Activated naive CD8-positive, alpha-beta T cell (primary cell): ENCODE results near the gene NUP205.
"Not testable (repeated sequence)": the region's sequence is repeated elsewhere in the genome, so short reads cannot be mapped to it uniquely, and the experiment has no call there.

Source experiments
- H3K27ac Mint-ChIP-seq: one replicate; pipeline ENCODE4 v1.8.0; 2021; ENCODE audit warnings: mixed read lengths
- H3K27me3 Mint-ChIP-seq: one replicate; pipeline ENCODE4 v1.8.0; 2021; ENCODE audit warnings: mixed read lengths
- H3K36me3 Mint-ChIP-seq: one replicate; pipeline ENCODE4 v1.8.0; 2021; ENCODE audit warnings: mixed read lengths
- H3K4me1 Mint-ChIP-seq: one replicate; pipeline ENCODE4 v1.8.0; 2021; ENCODE audit warnings: low read depth, mixed read lengths
- H3K4me3 Mint-ChIP-seq: one replicate; pipeline ENCODE4 v1.8.0; 2021; ENCODE audit warnings: mild to moderate bottlenecking, mixed read lengths
- H3K9me3 Mint-ChIP-seq: one replicate; pipeline ENCODE4 v1.8.0; 2021; ENCODE audit warnings: low read depth, mixed read lengths

Gene NUP205

DNA sequence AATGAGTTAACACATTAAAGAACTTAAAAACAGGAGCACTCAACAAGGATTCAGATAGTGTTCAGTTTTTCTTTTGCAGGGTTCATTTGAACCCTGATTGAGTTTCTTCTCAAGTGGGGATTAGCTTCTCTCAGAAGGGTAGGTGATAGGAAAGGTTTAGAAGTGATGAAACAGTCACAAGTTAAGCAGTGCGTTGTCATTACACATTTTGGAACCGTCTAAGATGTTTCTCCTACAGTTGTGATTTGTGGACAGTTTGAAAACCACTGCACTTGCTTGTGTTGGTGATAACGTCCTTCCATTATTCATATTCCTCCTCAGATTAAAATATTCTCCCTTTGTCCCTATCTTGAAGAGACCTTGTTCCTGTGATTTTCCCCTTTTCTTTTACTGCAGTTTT is 107.3 kb downstream of the NUP205 start:
- Mint-ChIP-seq H3K36me3 (peaks cover 8% of the 10 kb centered on the region), H3K4me1 (peaks cover 64% of the 10 kb centered on the region), H3K27ac (peak overlapping the region; percentile 67), H3K9me3 (no peaks in the 10 kb centered on the region), H3K4me3 (peak overlapping the region; percentile 94), H3K27me3 (no peaks in the 10 kb centered on the region)

DNA sequence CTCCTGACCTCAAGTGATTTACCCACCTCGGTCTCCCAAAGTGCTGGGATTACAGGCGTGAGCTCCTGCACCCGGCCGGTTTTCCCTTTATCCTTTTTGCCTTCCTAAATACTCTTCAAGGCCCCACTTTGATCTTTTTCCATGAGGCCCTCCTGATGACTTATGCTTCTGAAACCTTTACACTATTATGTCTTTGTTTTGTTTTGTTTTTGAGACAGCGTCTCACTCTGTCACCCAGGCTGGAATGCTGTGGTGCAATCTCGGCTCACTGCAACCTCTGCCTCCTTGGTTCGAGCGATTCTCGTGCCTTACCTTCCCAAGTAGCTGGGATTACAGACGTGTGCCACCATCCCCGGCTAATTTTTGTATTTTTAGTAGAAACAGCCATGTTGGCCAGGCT is 108.4 kb downstream of the NUP205 start:
- no peak overlapping the region for H3K4me3 Mint-ChIP-seq
- peak overlapping the region; percentile 28 for H3K27ac Mint-ChIP-seq
- H3K36me3 Mint-ChIP-seq = peaks cover 8% of the 10 kb centered on the region
- H3K4me1 Mint-ChIP-seq = peaks cover 70% of the 10 kb centered on the region
- H3K9me3 Mint-ChIP-seq = no peaks in the 10 kb centered on the region
- H3K27me3 Mint-ChIP-seq = no peaks in the 10 kb centered on the region

DNA sequence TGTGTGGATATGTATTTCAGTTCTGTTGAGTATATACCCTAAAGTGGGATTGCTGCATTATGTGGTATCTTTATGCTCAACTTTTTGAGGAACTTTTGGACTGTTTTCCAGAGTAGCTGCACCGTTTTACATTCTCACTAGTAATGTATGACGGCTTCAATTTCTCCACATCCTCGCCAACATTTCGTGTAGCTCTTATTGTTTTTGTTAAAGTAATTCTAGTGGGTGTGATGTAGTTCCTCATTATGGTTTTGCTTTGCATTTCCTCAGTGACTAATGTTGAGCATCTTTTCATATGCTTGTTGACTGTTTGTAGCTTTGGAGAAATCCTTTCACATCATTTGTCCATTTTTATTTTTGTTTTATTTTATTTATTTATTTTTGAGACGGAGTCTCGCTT is 109.1 kb downstream of the NUP205 start:
- Mint-ChIP-seq H3K27ac (no peak overlapping the region), H3K9me3 (no peaks in the 10 kb centered on the region), H3K27me3 (no peaks in the 10 kb centered on the region), H3K4me1 (peaks cover 65% of the 10 kb centered on the region), H3K4me3 (peak overlapping the region; percentile 18), H3K36me3 (peaks cover 6% of the 10 kb centered on the region)

DNA sequence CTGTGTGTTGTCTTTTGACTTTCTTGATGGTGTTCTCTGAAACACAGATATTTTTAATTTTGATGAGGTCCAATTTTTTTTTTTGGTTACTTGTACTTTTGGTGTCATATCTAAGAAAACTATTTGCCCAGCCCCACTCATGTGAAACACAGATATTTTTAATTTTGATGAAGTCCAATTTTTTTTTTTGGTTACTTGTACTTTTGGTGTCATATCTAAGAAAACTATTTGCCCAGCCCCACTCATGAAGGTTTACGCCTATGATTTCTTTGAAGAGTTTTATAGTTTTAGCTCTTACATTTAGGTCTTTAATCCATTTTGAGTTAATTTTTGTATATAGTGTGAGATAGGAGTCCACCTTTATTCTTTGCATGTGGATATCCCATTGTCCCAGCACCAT is 109.9 kb downstream of the NUP205 start:
- H3K4me3 Mint-ChIP-seq, H3K9me3 Mint-ChIP-seq, H3K27ac Mint-ChIP-seq, H3K27me3 Mint-ChIP-seq, H3K36me3 Mint-ChIP-seq: not testable (repeated sequence)
- peaks cover 66% of the 10 kb centered on the region for H3K4me1 Mint-ChIP-seq

DNA sequence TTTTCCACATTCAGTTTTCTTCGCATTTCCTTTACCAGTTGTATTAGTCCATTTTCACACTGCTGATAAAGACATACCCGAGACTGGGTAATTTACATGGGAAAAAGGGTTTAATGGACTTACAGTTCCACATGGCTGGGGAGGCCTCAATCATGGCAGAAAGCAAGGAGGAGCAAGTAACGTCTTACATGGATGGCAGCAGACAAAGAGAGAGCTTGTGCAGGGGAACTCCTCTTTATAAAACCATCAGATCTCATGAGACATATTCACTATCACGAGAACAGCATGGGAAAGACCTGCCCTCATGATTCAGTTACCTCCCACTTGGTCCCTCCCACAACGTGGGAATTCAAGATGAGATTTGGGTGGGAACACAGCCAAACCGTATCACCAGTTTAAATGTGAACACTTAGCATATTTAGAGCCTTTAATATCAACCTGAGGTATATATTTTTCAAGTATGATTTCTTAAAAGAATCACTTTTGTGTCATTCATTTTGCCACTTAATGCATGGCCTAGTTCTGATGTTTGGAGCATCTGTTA is 111.2 kb downstream of the NUP205 start:
- H3K4me1 Mint-ChIP-seq = peaks cover 63% of the 10 kb centered on the region
- H3K27me3 Mint-ChIP-seq, H3K27ac Mint-ChIP-seq, H3K9me3 Mint-ChIP-seq, H3K36me3 Mint-ChIP-seq, H3K4me3 Mint-ChIP-seq: not testable (repeated sequence)

DNA sequence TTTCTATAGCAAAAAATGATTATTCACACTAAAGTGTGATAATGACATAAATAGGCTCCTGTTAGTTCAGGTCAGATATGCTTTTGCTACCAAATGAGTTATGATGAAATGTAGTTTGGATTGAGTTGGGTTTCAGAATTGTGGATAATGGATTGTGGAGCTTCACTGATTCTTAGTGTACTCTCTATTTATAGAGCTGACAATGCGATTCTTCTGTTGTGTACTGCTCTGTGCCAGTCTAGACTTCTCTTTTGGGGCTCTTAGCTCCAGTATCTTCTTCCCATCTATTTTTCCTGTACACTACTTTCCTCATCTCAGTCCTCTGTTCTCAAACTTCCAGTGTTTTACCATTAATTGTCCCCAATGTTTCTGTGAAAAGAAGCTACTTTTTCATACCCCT is 112.1 kb downstream of the NUP205 start:
- Mint-ChIP-seq H3K9me3 (no peaks in the 10 kb centered on the region), H3K4me1 (peaks cover 55% of the 10 kb centered on the region), H3K27ac (no peak overlapping the region), H3K36me3 (peaks cover 6% of the 10 kb centered on the region), H3K4me3 (no peak overlapping the region), H3K27me3 (no peaks in the 10 kb centered on the region)

DNA sequence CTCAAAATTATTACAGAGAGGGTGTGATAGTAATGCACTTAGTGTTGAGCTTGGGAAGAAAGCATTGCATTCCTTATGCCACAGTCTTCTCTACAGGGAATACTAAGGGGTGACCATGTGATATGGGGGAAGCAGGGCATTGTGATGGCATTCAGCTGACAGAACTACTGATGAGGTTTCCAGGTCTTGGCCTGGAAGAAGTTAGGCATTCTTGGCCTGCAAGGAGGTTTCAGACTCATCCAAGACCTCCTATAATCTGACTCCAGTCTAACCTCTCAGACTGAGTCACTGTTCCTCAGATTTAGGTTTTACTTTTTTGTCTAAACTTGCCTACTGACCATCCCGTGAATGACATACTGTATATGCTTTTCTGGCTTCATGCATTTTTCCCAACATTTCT is 112.5 kb downstream of the NUP205 start:
- H3K4me1 Mint-ChIP-seq = peaks cover 51% of the 10 kb centered on the region
- no peaks in the 10 kb centered on the region for H3K27me3 Mint-ChIP-seq
- peaks cover 6% of the 10 kb centered on the region for H3K36me3 Mint-ChIP-seq
- H3K4me3 Mint-ChIP-seq = no peak overlapping the region
- peak overlapping the region; percentile 16 for H3K27ac Mint-ChIP-seq
- no peaks in the 10 kb centered on the region for H3K9me3 Mint-ChIP-seq

DNA sequence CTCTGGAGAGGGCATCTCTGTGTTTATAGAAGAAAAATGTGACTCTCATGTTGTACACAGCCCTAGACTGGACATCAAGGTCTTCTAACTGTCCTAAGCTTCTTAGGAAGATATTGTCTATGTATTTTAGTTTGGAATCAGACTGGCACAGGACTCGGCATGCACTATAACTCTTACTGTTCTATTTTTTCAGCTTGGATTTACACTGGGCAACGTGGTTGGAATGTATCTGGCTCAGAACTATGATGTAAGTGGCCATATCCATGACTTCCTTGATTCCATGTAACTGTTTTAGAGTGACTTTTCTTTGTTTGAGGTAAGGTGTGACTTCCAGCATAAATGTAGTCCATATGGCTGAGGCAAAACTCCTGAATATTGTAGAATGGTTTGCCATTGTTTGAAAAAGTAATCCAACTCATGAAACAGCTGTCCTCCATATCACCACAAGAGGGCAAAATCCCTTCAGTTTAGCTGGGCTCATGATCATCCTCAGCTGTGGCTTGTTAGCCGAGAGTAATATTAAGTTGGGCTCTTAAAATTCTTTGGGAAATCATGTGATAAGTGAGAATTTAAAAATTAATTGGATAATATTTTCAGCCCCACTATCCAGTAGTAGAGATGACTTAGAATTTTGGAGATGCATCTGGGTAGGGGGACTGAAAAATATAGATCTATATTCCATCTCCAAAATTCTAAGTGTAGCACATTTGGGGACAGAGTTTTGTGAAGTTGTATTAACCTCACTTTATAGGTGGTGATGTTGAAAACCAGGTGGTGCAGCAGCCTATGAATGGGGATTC is 115.0 kb downstream of the NUP205 start:
- H3K27ac Mint-ChIP-seq = no peak overlapping the region
- H3K27me3 Mint-ChIP-seq = no peaks in the 10 kb centered on the region

DNA sequence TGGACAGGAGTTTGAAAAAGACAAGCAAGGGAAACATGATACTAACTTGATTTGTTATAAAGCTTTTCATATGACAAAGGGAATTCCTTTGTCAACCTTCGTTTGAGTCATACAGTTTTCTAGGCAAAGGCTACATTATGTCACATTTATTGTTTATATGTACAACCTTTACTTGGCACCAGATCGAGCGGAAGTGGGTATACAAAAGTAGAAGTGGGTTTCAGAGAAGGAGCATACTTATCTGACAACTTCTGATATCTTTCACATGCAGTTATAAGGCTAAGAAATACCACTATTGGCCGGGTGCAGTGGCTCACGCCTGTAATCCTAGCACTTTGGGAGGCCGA is 115.6 kb downstream of the NUP205 start:
- Mint-ChIP-seq H3K9me3 (no peaks in the 10 kb centered on the region), H3K4me1 (peaks cover 28% of the 10 kb centered on the region), H3K36me3 (peaks cover 7% of the 10 kb centered on the region), H3K27ac (no peak overlapping the region), H3K27me3 (no peaks in the 10 kb centered on the region), H3K4me3 (no peak overlapping the region)

More for the DNA sequence above, 115.0 kb downstream of the NUP205 start:
- Mint-ChIP-seq H3K36me3 (peaks cover 7% of the 10 kb centered on the region), H3K9me3 (no peaks in the 10 kb centered on the region), H3K4me1 (peaks cover 33% of the 10 kb centered on the region), H3K4me3 (no peak overlapping the region)

DNA sequence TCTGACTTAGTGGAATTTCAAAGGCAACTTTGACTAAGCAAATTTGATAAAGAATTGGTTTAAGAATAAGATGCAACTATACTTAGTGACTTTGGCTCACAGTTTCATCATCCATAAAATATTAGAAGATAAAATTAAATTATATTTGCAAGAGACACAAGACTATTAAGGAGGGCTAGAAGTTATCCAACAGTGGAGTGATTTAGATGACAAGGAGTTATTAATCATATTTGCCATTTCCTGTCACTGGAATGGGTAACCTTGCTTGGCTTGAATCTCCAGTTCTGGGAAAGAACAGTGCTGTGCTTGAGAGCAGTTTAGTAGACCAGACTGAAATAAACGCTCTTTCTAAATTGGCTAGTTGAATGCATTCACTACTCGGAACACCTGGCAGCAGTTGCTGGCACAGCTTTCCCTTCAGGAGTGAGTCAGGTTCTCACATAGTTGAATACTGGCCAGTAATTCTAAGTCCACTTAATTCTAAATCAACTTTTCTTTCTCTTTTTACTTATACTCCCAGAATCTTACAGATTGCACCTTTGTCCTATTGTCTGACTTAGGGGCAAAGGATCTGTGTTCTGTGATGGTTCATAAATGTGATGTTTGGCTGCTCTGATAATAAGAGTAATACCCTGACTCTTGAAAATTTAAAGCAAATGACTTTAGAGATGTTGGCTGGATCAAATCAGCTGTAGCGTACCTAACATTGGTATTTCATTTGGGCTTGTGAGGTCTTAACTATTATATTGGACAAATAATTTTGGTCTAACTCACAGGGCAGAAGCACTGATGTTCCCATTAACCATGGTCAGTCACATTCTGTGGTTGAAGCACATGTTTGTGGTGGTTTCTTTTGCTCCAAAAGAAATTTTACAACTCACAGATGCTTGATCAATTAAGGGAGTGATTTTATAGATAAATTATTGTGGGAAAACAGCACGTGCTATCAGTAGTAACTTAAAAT is 121.2 kb downstream of the NUP205 start:
- H3K36me3 Mint-ChIP-seq = peaks cover 12% of the 10 kb centered on the region
- no peak overlapping the region for H3K4me3 Mint-ChIP-seq
- peaks cover 6% of the 10 kb centered on the region for H3K4me1 Mint-ChIP-seq
- no peaks in the 10 kb centered on the region for H3K27me3 Mint-ChIP-seq
- no peak overlapping the region for H3K27ac Mint-ChIP-seq
- no peaks in the 10 kb centered on the region for H3K9me3 Mint-ChIP-seq

DNA sequence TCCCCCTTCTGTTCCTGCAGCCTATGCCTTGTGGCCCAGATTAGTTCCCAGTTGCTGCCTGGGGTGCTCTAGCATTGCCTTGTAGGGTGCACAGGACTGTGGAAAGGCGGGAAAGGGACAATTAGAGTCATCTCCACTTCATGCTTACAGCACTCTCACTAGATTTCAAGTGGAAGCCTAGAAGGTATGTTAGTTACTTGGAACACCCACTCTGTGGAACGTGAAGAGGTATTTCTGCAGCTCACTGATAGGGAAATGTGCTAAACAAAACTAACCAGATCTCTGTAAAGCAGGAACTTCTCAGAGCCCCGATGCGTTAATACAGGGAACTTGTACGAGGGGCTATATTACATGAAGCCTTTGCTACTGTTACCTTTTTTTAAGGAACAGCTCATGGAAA is 124.0 kb downstream of the NUP205 start:
- Mint-ChIP-seq H3K9me3 (no peaks in the 10 kb centered on the region), H3K4me1 (peaks cover 6% of the 10 kb centered on the region), H3K4me3 (no peak overlapping the region), H3K27ac (no peak overlapping the region), H3K36me3 (peaks cover 9% of the 10 kb centered on the region), H3K27me3 (no peaks in the 10 kb centered on the region)

DNA sequence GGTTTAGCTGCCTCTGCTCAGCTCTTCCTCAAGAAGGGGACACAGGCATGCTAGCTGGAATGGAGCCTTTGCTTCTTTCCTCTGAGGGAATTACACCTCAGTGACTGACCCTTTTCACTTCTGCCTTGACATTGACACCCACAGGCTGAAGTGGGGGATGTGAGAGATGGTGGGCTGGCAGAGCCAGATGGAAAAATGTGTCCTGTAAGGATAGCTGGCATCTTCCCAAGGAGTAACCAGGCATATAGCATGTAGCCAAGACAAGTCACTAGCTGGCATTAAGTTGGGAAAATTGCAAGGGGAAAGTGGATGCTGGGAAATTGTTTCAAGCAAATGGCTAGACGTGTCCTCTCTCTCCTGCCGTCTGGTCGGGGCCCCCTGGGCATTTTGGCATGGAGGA is 124.5 kb downstream of the NUP205 start:
- Mint-ChIP-seq H3K4me3 (no peak overlapping the region), H3K9me3 (no peaks in the 10 kb centered on the region), H3K36me3 (peaks cover 9% of the 10 kb centered on the region), H3K27ac (no peak overlapping the region), H3K4me1 (peaks cover 6% of the 10 kb centered on the region), H3K27me3 (no peaks in the 10 kb centered on the region)

DNA sequence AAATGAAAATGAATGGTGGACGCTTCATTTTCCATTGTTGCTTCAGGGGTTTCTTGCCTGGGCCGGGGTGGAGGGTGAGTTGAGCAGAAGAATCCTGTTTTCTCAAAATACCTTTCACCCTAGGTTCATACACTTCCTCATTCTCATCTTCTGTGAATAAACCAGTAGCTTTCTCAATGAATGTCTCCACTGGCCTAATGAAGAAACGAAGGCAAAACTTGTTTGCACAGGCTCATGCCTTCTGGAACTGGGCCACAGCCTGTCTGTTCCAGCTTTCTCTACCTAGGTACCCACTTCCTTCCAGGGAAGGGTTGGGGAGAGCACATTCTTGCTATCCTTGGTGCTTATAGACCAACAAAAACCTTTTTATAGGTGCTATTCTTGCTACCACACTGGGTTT is 125.9 kb downstream of the NUP205 start:
- Mint-ChIP-seq H3K4me1 (peaks cover 6% of the 10 kb centered on the region), H3K9me3 (no peaks in the 10 kb centered on the region), H3K27ac (no peak overlapping the region), H3K4me3 (no peak overlapping the region), H3K27me3 (no peaks in the 10 kb centered on the region), H3K36me3 (peaks cover 13% of the 10 kb centered on the region)

DNA sequence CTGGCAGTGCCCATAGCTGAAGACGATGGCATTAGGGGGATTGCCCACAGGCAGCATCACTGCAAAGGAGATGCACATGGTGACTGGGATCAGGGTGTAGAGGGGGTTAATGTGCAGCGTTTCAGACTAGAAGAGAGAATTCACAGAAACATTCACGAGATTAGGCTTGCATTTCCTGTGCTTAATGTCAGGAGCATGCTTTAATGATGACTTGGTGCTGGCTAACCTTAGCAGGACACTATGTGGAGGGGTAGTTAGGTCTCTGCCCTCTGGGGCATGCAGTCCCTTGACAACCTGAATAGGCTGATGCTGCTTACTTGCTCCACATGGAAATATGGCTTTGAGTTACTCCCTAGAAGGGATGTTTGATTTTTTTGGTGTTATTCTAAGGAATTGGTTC is 126.4 kb downstream of the NUP205 start:
- Mint-ChIP-seq H3K4me3 (no peak overlapping the region), H3K4me1 (peaks cover 6% of the 10 kb centered on the region), H3K9me3 (no peaks in the 10 kb centered on the region), H3K36me3 (peaks cover 10% of the 10 kb centered on the region), H3K27me3 (no peaks in the 10 kb centered on the region), H3K27ac (no peak overlapping the region)

DNA sequence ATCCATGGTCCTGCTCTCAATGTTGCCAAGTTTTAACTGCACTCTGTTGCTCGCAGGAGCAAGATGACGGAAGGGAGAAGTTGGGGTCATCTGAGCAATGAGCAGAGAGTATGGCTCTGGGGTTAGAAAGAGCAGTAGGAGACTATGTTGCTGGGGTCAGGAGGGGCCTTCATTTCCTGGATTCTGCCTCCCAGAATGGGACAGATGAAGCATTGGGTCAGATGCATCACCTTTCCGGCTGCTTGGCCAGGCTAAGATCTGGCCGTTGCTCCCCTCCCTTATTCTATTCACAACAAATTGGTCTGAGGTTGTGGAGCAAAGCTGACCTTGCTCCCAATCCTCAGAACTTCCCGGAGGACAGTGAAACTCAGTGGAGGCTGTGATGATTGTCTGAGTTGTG is 127.0 kb downstream of the NUP205 start:
- H3K27me3 Mint-ChIP-seq = no peaks in the 10 kb centered on the region
- H3K4me3 Mint-ChIP-seq = no peak overlapping the region
- H3K4me1 Mint-ChIP-seq = peaks cover 3% of the 10 kb centered on the region
- peaks cover 11% of the 10 kb centered on the region for H3K36me3 Mint-ChIP-seq
- no peak overlapping the region for H3K27ac Mint-ChIP-seq
- no peaks in the 10 kb centered on the region for H3K9me3 Mint-ChIP-seq
